ENCODE results near the gene PRC1.

GRCh38 chr15:90929246-90930019 lies 64.9 kb downstream of the PRC1 start:
- TF ChIP-seq CTCF (IDR thresholded peaks at IDR 0.05 in 8 of 11, conservative IDR thresholded peaks at IDR 0.05 in 3 of 11) (peak in 1 of 11 experiments; percentile 11), POLR2A (IDR thresholded peaks at IDR 0.05) (no peak)
